H54 (cell line): ENCODE results near the gene HOXB3.

Source experiments
- DNase-seq: peaks from one replicate; pipeline ENCODE4 v3.0.0; 2011; ENCODE audit warnings: low spot score, mixed read lengths; ENCODE audit not compliant: insufficient read length
- FAIRE-seq: peaks from 3 replicates; lab custom pipeline; 2011; peaks lifted over from hg19 to GRCh38; lab: Jason Lieb, UNC
- POLR2A ChIP-seq: IDR thresholded peaks from 2 replicates; pipeline ENCODE4 v1.6.1; 2011; ENCODE audit warnings: low read depth, mild to moderate bottlenecking, low read length

HOXB3 gene

DNA sequence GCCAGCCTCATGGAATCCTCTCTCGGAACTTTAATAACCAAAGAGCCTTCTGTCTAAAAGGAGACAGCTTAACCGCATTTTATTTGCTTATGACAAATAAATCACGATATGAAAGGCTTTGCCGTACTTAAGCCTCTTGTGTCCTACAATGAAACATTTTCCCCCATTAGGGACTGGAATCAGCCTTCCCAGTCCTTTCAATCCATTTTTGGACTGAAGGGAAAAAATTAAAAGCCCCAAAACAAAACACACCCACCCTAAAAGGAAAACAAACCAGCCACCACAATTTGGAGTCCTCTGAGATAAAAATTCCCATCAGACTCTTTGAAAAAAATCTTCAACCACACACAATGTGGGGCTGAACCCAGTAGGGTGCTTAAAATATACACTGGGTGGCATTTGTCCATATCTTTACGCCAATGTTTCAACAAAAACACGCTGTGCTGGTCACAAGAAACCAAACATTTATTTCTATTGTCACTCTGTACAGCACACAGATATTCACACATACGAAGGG is 14.9 kb downstream of the HOXB3 start:
- DNase-seq (no peak), FAIRE-seq (no peak)

DNA sequence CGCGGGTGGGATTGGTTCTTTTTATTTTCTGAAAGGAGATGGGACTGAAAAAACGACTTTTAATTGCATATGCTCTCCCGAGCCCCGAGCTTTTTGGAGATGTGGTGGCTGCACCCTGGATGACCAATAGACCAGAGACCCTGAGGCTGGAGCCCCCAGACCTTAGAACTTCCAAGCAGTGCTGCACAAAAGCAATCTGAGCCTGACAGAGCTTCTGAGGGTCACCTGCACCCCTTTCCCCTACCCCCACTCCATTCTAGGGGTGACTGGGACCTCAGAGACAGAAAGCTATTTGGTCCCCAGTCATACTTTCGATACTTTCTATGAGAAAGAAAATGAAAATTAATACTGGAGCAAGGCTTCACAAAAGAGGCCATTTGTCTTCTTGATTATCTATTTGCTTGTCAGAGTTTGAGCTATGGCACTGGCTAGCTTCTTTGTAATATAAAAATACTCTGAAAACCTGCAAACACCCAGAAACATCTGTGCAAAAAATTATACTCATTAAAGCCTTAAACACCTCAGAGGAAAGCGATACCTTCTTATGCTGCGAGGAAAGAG is 15.5 kb downstream of the HOXB3 start:
- TF ChIP-seq POLR2A, result no peak
- FAIRE-seq, result no peak
- no peak for DNase-seq

More for the DNA sequence above, 14.9 kb downstream of the HOXB3 start:
- no peak for TF ChIP-seq POLR2A

DNA sequence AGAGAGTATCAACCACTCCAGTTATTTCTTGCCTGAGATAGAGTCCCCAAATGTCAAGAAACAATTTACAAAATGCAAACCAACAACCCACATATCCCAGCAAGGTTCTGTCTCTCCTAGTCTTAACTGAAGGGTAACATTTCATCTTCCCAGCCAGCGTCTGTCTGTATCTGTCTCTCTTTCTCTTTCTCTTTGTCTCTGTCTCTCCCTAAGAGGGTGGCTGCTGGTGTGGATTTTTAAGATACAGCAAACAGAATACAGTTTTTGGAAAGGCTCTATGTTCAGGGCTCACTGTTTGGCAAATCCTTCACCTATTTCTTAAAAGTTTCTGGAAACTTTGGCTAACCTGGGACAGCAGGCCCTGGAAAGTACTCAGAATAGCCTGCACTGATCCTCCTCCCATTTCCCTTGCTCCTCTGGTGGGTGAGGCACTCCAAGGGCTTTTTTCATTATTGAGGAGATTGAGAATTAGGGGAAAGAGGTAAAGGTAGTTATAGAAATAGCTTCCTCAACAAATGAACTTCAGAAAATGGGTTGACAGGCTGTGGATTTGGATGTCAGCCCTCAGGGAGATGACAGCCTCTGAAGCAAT is 18.1 kb downstream of the HOXB3 start:
- no peak for TF ChIP-seq POLR2A
- DNase-seq, result no peak
- FAIRE-seq, result no peak

DNA sequence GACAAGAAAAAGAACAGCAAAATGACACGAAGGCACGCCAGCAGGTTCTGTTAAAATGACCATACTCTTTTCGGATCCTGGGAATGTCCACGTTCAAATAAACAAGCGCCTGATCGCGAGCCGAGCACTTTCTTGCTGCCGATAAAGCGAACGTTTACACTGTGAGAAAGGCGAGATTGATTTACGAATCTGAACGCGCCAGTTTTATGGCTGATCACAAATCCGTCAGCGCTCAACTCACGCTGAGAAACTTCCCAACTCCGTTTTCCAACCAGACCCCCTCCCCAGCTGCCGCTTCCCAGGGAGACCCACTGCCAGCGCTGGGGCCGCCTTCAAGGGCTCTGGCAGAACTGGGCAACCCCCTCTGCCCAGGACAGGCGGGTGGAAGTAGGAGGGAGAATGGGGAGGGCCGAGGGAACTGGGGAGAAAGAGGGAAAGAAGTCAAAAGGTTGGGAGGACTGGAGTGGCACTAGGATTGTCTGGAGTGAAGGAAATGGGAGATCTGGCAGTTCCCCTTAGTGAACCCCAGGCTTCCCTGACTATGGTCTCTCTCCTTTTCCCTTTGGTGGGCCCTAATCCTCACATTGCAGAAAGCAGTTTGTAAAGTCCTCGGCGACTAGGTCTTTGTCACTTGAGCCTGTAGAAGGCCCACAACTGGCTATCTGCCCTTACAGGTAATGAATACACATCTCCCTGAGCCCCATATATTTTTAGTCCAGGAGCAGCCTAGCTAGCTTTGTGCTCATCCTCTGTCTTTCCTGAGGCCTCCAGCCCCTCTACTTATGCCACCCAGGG is 18.8 kb downstream of the HOXB3 start:
- FAIRE-seq (no peak), DNase-seq (no peak)
- TF ChIP-seq POLR2A, result no peak

DNA sequence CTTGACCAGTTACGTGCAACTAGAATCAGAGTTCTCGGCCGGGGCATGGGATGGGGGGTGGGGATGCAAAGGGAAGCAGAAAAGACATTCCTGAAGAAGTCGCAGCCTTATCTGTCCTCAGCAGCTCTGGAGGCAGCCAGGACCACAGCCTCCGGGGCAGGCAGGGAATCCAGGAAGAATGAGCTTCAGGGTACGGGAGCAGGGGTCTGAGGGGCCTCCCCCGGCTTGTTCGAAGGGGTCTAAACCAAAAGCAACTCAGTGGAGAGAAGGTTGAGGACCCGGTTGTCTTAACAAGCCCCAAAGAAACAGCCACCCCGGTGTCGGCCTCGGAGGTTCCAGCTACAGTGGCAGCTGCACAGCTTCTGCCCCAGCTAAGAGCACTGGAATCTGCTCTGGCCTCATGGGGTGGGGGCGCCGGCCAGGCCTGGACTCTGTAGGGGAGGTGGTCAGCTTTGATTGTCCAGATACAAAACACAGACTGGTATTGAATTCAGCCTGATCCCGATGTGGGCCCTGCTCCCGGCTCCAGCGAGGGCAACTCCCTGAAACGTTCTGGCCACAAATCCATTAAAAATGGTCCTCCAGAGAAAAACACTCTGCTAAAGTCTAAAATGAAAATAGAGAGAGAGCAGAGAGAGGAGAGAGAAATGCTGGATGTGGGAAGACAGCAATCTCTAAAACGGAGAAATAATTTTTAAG is 19.6 kb downstream of the HOXB3 start:
- TF ChIP-seq POLR2A, result no peak
- no peak for FAIRE-seq
- DNase-seq, result no peak

DNA sequence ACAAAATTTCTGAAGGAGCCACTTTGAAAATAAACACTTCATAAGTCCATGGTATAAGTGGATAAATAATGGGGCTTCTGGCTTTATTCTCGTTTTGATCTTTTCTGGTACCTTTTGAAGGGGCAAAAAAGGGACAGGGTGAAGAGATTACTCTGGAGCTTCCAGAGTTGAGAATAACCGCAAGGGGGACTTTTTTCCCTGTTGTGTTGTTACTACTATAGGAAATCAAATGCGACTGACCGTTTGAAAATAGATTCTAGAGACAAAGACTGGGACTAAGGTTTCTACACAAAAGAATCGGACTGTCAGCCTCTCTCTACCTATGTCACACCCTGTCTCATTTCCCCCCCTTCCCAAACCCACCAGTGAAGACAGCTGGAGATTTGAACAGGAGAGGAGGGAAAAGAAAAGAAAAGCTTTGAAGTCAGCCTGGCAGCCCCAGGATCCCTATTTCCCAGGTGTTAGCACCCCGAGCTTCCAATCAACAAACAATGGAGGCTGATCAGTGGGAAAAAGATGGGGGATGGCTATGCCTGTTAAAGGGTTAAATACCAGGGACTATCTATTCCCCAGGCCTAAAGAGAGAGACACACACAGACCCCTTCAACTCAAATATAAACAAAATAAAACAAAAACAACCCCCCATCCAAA is 20.2 kb downstream of the HOXB3 start:
- no peak for TF ChIP-seq POLR2A
- FAIRE-seq, result no peak
- no peak for DNase-seq

DNA sequence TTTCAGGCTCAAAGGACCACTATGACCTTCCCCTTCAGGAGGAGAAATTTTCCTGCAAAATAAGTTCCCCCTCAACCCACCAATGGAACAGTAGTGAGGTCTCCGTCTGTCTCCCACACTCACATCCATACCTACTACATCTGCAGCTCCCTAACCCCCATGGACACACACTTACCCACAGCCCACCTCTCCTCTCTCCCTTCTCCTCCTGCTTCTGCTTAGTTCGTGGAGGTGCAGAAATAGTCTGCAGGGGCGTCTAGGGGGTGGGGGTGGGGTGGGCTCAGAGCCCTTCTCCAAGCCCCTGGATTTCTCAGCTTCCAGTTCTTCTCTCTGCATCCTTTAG is 20.8 kb downstream of the HOXB3 start:
- DNase-seq, result no peak
- FAIRE-seq, result no peak
- TF ChIP-seq POLR2A, result no peak

DNA sequence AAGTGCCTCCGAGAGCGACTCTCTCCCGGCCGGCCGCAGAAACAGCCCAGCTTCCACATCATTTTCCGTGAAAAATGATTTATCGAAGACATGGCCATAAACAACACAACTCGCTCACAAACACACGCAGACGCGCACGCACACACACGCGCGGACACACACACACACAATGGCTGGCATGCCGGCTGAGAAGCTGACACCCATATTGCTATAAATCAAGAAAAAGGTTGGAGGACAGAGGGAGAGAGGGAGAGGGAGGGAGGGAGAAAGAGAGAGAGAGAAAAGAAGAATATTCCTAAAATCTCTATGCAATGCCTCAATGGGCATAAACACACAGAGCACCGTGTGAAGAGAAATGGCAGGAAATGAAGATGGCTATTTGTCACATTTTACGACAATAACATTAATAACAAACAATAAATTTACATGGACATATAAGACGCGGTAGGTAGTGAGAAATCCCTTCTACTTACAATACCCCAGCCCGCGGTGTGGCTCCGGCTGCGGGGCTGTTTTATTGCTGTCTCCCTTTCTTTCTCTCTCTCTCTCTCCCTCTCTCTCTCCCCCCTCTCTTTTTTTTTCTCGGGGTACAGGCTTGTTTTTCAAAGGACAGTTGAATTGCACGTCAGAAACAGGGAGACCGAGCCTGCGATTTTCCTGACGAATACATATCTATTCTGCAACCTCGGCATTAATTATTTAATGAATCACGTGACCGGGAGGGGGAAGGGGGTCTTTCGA is 21.4 kb downstream of the HOXB3 start:
- DNase-seq (no peak), FAIRE-seq (no peak)
- TF ChIP-seq POLR2A, result no peak

DNA sequence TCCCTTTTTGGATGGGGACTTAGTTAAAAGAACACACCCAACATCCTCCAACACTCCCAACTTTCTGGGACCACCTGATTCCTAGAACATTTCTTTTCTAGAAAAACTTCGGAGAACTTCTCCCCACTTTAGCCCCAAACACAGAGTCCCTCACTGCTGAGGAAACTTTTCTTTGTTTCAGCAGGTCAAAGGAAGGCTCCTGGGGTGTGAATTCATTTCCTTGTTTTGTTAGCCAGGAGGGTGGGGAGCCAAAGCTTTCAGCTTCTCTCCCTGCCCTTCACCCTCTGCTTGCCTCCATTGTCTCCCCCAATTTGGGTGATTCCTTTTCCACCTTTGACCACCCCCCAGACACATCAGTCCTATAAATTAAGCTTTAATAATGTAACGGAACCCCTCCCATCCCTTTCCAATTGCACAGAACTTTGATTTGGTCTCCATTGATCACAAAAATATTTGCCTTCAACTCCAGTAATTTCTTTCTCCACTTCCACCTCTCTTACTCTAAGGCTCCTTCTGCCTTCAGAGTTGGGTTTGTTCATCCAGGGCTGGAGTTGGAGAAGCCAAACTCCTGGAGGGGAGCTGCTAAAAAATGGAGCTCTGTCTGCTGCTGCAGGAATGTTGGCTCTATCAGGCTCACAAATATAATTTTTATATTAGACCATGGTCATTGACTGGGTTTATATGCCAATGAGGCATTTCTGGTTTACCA is 22.2 kb downstream of the HOXB3 start:
- DNase-seq, result no peak
- FAIRE-seq, result no peak
- TF ChIP-seq POLR2A, result no peak

DNA sequence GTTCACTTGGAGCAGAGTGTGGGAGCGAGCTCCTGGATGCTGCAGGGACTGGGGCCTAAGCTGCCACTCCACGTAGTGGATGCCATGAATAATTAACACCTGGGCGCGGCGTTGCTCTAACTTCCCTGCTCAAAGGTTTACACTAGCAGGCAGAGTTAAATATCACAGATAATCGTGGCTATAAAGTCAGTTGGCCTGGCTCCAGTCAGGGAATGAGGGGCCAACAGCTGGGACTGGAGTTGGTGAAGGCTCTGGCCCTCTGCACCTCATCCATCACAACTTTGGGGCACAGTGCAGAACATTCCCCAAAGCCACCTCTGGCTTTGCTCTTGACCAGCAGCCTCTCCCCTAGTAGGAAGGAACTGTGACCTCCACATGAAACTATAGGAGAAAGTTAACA is 22.8 kb downstream of the HOXB3 start:
- DNase-seq (no peak), FAIRE-seq (no peak)
- TF ChIP-seq POLR2A, result no peak

DNA sequence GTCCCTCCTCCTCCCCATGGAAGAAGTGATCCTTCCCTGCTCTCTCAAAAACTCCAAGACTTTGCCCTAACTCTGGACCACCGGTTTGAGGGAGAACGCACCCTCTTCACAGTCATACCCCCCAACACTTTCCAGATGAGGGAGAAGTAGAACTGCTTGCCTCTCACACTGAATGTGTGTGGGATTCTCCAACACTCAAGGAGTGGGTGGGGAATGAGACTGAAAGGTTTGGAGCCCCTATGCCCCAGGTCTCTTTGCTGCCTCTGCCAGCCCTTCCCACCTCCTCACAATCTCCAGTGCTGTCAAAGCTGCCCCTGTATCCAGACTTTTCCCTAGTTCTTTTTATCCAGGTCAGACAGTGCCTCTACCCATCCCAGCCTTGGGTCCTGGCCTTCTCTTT is 23.3 kb downstream of the HOXB3 start:
- DNase-seq (no peak), FAIRE-seq (no peak)
- no peak for TF ChIP-seq POLR2A

DNA sequence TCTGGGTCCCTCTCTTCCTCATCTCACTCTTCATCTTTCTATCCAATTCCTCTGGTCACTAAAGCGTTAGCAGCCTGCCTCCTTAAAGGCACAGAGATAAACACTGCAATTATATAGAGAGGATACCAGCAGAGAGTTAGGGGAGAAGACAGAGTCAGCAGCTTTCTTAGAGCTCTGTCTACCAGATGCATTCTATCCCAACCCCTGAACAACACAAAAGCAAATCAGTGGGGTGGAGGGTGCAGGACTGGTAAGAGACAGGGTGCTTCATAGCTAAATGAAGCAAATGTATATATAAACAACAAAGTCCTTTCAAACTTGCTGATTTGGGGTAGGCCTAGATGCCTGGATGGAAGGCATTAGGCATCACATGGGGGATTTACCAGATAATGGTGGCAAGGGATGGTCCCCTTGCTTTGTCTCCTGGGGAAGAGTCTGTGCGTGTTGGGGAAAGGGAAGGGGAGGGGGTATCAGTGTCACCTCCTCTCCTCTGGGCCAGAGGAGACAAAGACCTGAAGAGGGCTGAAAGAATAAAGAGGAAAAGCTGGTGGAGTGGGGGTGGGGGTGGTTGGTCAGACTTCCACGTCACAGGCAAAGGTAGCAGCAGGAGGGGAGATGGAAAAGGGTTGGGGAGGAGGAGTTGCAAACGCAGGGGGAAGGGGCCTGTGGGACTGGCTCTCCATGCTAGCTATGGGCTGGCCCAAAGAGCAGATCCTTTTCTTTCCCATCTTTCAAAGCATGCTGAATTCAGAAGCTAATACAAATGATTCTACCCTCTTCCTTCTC is 23.9 kb downstream of the HOXB3 start:
- DNase-seq, result no peak
- no peak for FAIRE-seq
- no peak for TF ChIP-seq POLR2A
